ENCODE measurements around the gene ADAM12.

GRCh38 chr10:126207851-126208250 lies 180.4 kb downstream of the ADAM12 start:
- TF ChIP-seq POLR2AphosphoS5 (IDR thresholded peaks at IDR 0.05; ENCODE audit: low read depth, low read length) (no peak), CTCF (CRISPR knock-in tag; IDR thresholded peaks at IDR 0.05) (no peak), KDM5A (IDR thresholded peaks at IDR 0.05; ENCODE audit: borderline replicate concordance, low read length) (no peak), KLF12 (CRISPR knock-in tag; IDR thresholded peaks at IDR 0.05; ENCODE audit: borderline replicate concordance) (no peak), MXI1 (IDR thresholded peaks at IDR 0.05; ENCODE audit: borderline replicate concordance, low read depth, low read length) (no peak), KDM5B (CRISPR knock-in tag; IDR thresholded peaks at IDR 0.05; ENCODE audit: borderline replicate concordance) (no peak), SMARCC2 (IDR thresholded peaks at IDR 0.05) (no peak), CREB3 (CRISPR knock-in tag; IDR thresholded peaks at IDR 0.05) (no peak), HOXA5 (CRISPR knock-in tag; IDR thresholded peaks at IDR 0.05) (no peak), XBP1 (CRISPR knock-in tag; IDR thresholded peaks at IDR 0.05) (no peak)
